GM12878 (cell line): ENCODE measurements around the gene LGALS1. TPM values are rescaled to one million over a fixed set of nuclear protein-coding genes. Genes with fewer than 3 reads are reported as not detected.

Experiments used
- CBX3 ChIP-seq: fragments of 200-600 bp; sonication (generic); IDR thresholded peaks from 2 replicates; pipeline ENCODE4 v1.6.1; 2016; ENCODE audit warnings: low read depth, borderline replicate concordance
- CHD2 ChIP-seq: IDR thresholded peaks from 2 replicates; pipeline ENCODE4 v1.6.1; 2011; ENCODE audit warnings: low read depth, low read length, improper control_type of control experiment, borderline replicate concordance
- CREB1 ChIP-seq: IDR thresholded peaks from 2 replicates; pipeline ENCODE4 v1.6.1; 2012; ENCODE audit warnings: low read depth, mild to moderate bottlenecking, inconsistent platforms
- MEF2A ChIP-seq: IDR thresholded peaks from 2 replicates; pipeline ENCODE4 v1.6.1; 2011; ENCODE audit warnings: low read depth, mild to moderate bottlenecking, low read length, moderate library complexity; ENCODE audit not compliant: insufficient read depth
- MTA2 ChIP-seq: fragments of 450-650 bp; IDR thresholded peaks from 2 replicates; pipeline ENCODE4 v1.6.1; 2016; ENCODE audit warnings: low read depth, mild to moderate bottlenecking, moderate library complexity
- NR2F1 ChIP-seq: fragments of 450-650 bp; conservative IDR thresholded peaks from 2 replicates; pipeline ENCODE4 v1.6.1; 2017; ENCODE audit warnings: mild to moderate bottlenecking
- TARDBP ChIP-seq: IDR thresholded peaks from 2 replicates; pipeline ENCODE4 v1.6.1; 2016; ENCODE audit warnings: borderline replicate concordance
- ZBTB11 ChIP-seq: fragments of 450-650 bp; formaldehyde crosslinking; IDR thresholded peaks from 2 replicates; pipeline ENCODE4 v1.5.0; 2022; ENCODE audit warnings: mild to moderate bottlenecking, missing genetic modification characterization
- polyA plus RNA-seq, 11 experiments: library from polyadenylated mRNA; depleted of rRNA in 4 of 11; unstranded in 6 of 11; stranded (reverse) in 5 of 11; fragments of >200 nt; fragmentation: Nextera tagmentation in 4 of 11; fragmentation: Illumina TruSeq in 1 of 11; extraction: Ambion mirVana in 4 of 11; extraction: Trizol in 1 of 11; gene quantifications; 1 replicate in 1 of 11; 2 replicates in 10 of 11; pipeline versions ENCODE4 v1.2.1 to v1.2.3, GENCODE V29; 2011 to 2016; ENCODE audit warnings: inconsistent platforms in 2 of 11, missing spikeins in 2 of 11, low read depth in 1 of 11
- total RNA-seq, 4 experiments: library from RNA; depleted of rRNA in 3 of 4; stranded (reverse); fragments of >200 nt in 3 of 4; fragmentation: Illumina TruSeq in 1 of 4; extraction: Trizol in 1 of 4; gene quantifications; 2 replicates each; pipeline versions ENCODE4 v1.2.1 to v1.2.3, GENCODE V29; 2013 to 2021
- TF ChIP-seq, protein P1 (sequence below): IDR thresholded peaks from 2 replicates; pipeline ENCODE4 v1.6.1; 2012; ENCODE audit warnings: low read depth, low read length, improper control_type of control experiment
- TF ChIP-seq, protein P2 (sequence below): IDR thresholded peaks from 2 replicates; pipeline ENCODE4 v1.6.1; 2011; ENCODE audit warnings: mild to moderate bottlenecking, low read depth, low read length, moderate library complexity; ENCODE audit not compliant: insufficient replicate concordance

LGALS1 gene
- total and polyA plus RNA-seq, 10 of the 15 experiments (the other 5 are each of a cell fraction or from before 2014, with no cell fraction given), result 312 to 1,889 (median 706) TPM

DNA sequence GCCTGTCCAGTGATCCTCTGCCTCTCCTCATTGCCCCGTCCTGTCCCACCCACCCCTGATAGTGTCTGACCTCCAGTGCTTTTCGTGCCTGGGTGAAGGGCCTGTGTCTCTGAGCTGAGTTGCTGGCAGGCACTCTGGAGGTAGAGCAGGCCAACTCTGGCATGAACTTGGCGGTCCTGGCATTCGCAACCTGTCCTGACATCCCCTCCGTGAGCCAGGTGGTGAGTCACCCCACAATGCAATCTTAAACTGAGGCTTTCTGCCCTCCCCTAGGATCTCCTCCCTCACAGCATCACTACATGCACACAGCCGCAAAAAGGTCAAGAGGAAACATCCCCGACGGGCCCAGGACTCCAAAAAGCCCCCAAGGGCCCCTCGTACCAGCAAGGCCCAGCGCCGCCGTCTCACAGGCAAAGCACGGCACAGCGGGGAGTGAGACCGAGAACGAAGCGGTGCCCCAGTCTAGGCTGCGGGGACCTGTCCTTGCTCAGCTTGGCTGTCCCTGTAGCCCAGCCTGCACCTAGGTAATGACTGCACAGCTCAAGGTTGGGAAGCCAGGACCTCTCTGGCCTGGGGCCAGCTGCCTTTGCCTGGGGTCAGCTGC, 15.6 kb downstream of the LGALS1 start (continued):
- TF ChIP-seq TARDBP (no peak), NR2F1 (no peak), ZBTB11 (no peak), CBX3 (no peak), CREB1 (no peak), MTA2 (no peak), MEF2A (no peak), CHD2 (no peak)
- TF ChIP-seq, protein P1, sequence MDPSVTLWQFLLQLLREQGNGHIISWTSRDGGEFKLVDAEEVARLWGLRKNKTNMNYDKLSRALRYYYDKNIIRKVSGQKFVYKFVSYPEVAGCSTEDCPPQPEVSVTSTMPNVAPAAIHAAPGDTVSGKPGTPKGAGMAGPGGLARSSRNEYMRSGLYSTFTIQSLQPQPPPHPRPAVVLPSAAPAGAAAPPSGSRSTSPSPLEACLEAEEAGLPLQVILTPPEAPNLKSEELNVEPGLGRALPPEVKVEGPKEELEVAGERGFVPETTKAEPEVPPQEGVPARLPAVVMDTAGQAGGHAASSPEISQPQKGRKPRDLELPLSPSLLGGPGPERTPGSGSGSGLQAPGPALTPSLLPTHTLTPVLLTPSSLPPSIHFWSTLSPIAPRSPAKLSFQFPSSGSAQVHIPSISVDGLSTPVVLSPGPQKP, result no peak
- TF ChIP-seq, protein P2, sequence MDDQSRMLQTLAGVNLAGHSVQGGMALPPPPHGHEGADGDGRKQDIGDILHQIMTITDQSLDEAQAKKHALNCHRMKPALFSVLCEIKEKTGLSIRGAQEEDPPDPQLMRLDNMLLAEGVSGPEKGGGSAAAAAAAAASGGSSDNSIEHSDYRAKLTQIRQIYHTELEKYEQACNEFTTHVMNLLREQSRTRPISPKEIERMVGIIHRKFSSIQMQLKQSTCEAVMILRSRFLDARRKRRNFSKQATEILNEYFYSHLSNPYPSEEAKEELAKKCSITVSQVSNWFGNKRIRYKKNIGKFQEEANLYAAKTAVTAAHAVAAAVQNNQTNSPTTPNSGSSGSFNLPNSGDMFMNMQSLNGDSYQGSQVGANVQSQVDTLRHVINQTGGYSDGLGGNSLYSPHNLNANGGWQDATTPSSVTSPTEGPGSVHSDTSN, result no peak
